HepG2 (cell line): ENCODE measurements around the gene CEP43. TPM values are rescaled to one million over a fixed set of nuclear protein-coding genes. Genes with fewer than 3 reads are reported as not detected.

Experiments used
- AKNA ChIP-seq: sonication (generic); formaldehyde crosslinking; IDR thresholded peaks from 2 replicates; pipeline ENCODE4 v1.4.0; 2020; ENCODE audit warnings: missing genetic modification reagents, borderline replicate concordance
- CBX5 ChIP-seq: sonication (generic); formaldehyde crosslinking; IDR thresholded peaks from 2 replicates; pipeline ENCODE4 v1.4.0; 2020; ENCODE audit warnings: missing genetic modification reagents, borderline replicate concordance
- EP300 ChIP-seq, 3 experiments: sonication (generic) in 1 of 3; formaldehyde crosslinking in 1 of 3; IDR thresholded peaks; 2 replicates each; pipeline versions ENCODE4 v1.5.1 to v1.6.1; 2011 to 2020; ENCODE audit warnings: low read depth in 2 of 3, low read length in 2 of 3, borderline replicate concordance in 1 of 3, improper control_type of control experiment in 1 of 3, mild to moderate bottlenecking in 1 of 3, missing genetic modification reagents in 1 of 3, moderate library complexity in 1 of 3
- FUBP1 ChIP-seq: sonication (generic); formaldehyde crosslinking; IDR thresholded peaks from 2 replicates; pipeline ENCODE4 v1.5.1; 2020; ENCODE audit warnings: missing genetic modification reagents, mild to moderate bottlenecking, borderline replicate concordance
- GLI4 ChIP-seq: sonication (generic); formaldehyde crosslinking; IDR thresholded peaks from 2 replicates; pipeline ENCODE4 v1.5.1; 2020; ENCODE audit warnings: missing genetic modification reagents, mild to moderate bottlenecking, moderate library complexity, borderline replicate concordance
- GMEB2 ChIP-seq: IDR thresholded peaks from 2 replicates; pipeline ENCODE4 v1.6.1; 2016; ENCODE audit warnings: missing biosample characterization, missing genetic modification reagents, low read depth
- HES4 ChIP-seq: sonication (generic); formaldehyde crosslinking; IDR thresholded peaks from 2 replicates; pipeline ENCODE4 v1.9.0; 2021; ENCODE audit warnings: mild to moderate bottlenecking, missing genetic modification reagents, borderline replicate concordance
- MEIS1 ChIP-seq: sonication (generic); formaldehyde crosslinking; IDR thresholded peaks from 2 replicates; pipeline ENCODE4 v1.9.0; 2021; ENCODE audit warnings: mild to moderate bottlenecking, missing genetic modification reagents, moderate library complexity, borderline replicate concordance
- NFE2 ChIP-seq: sonication (generic); formaldehyde crosslinking; IDR thresholded peaks from 2 replicates; pipeline ENCODE4 v1.4.0; 2020; ENCODE audit warnings: missing genetic modification reagents
- SMARCC2 ChIP-seq: fragments of 450-650 bp; IDR thresholded peaks from 2 replicates; pipeline ENCODE4 v1.6.1; 2017; ENCODE audit warnings: antibody characterized with exemption, mild to moderate bottlenecking
- SMC3 ChIP-seq: IDR thresholded peaks from 2 replicates; pipeline ENCODE4 v1.6.1; 2011; ENCODE audit warnings: low read length, improper control_type of control experiment
- SOX6 ChIP-seq, 2 experiments: fragments of 450-650 bp in 1 of 2; sonication (generic) in 1 of 2; formaldehyde crosslinking in 1 of 2; IDR thresholded peaks; 2 replicates each; pipeline versions ENCODE4 v1.4.0 to v1.6.1; 2017 to 2020; ENCODE audit warnings: antibody characterized with exemption in 1 of 2, mild to moderate bottlenecking in 1 of 2, missing genetic modification reagents in 1 of 2
- TEAD2 ChIP-seq: sonication (generic); formaldehyde crosslinking; IDR thresholded peaks from 2 replicates; pipeline ENCODE4 v1.9.0; 2021; ENCODE audit warnings: missing genetic modification reagents
- ZNF232 ChIP-seq: sonication (generic); formaldehyde crosslinking; IDR thresholded peaks from 2 replicates; pipeline ENCODE4 v1.4.0; 2020; ENCODE audit warnings: missing genetic modification reagents, borderline replicate concordance
- ZNF329 ChIP-seq: sonication (generic); formaldehyde crosslinking; IDR thresholded peaks from 2 replicates; pipeline ENCODE4 v1.9.0; 2021; ENCODE audit warnings: low read depth, mild to moderate bottlenecking, missing genetic modification reagents
- ZNF564 ChIP-seq: sonication (generic); formaldehyde crosslinking; IDR thresholded peaks from 2 replicates; pipeline ENCODE4 v1.8.1; 2023; ENCODE audit warnings: mild to moderate bottlenecking, missing genetic modification reagents
- ZNF619 ChIP-seq: sonication (generic); formaldehyde crosslinking; IDR thresholded peaks from 2 replicates; pipeline ENCODE4 v1.4.0; 2020; ENCODE audit warnings: mild to moderate bottlenecking, missing genetic modification reagents
- polyA plus RNA-seq, 8 experiments: library from polyadenylated mRNA; depleted of rRNA in 3 of 8; stranded (reverse) in 7 of 8; unstranded in 1 of 8; fragments of >200 nt; fragmentation: Illumina TruSeq in 4 of 8; extraction: Trizol in 4 of 8; gene quantifications; 2 replicates each; pipeline versions ENCODE4 v1.2.1 to v1.2.3, GENCODE V29; 2011 to 2016; ENCODE audit warnings: low read depth in 4 of 8, missing spikeins in 1 of 8, mixed read lengths in 1 of 8; ENCODE audit not compliant: insufficient read depth in 1 of 8
- total RNA-seq, 5 experiments: library from RNA; depleted of rRNA; stranded (reverse); fragments of >200 nt; fragmentation: Illumina TruSeq; extraction: Trizol; gene quantifications; 2 replicates each; pipeline ENCODE4 v1.2.3, GENCODE V29; 2016; ENCODE audit warnings: low read depth in 1 of 5
- TF ChIP-seq, protein P1 (sequence below): sonication (generic); formaldehyde crosslinking; IDR thresholded peaks from 2 replicates; pipeline ENCODE4 v1.4.0; 2020; ENCODE audit warnings: missing genetic modification reagents

Gene CEP43
- total and polyA plus RNA-seq, 2 of the 13 experiments (the other 11 are each of a cell fraction or from before 2014, with no cell fraction given): 29.3 to 73.9 TPM

DNA sequence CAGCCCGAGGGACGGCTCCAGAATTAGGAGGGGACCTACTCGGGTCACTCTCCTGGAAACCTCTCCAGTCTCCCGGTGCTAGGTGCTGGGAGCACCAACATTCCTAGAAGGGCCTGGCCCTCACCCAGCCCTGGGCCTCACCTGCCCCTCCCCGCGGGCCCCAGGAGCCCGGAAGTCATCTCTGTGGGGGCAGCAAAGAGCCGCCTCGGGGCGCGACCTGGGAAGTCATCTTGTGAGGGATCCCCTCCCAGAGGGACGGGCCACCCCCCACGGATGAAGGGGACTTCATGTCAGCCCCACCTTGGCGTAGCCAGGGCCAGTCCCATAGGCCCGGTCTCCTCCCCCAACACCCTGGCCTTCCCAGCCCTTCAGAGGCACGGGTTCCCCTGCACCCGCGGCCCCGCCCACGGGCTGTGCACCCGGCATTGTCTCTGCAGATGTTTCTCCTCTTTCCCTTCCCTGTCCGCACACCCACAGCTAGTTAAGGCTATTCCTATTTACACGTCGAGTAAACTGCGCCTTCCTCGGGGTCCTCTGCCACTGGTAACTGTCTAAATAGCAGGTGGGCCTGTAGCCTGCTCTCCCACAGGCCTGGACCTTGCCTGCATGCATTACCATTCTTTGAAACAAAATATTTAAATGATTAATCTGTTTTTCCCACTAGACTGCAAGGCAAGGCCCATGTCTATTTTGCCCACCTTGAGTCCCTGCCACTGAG, 42.0 kb upstream of the CEP43 start (continued):
- TF ChIP-seq HES4 (CRISPR knock-in tag) (peak; percentile 64; the same call in 1 of the 2 replicates), FUBP1 (CRISPR knock-in tag) (no peak), ZNF329 (no peak), MEIS1 (CRISPR knock-in tag) (no peak; the same call in 1 of the 2 replicates), SMARCC2 (no peak), ZNF232 (no peak), EP300 (IDR thresholded peaks at IDR 0.05; ENCODE audit: low read depth in 2 of 2, low read length in 2 of 2) (peak in 1 of 2 experiments; percentile 62; a peak in 2 of 4 replicates), EP300 (CRISPR knock-in tag; IDR thresholded peaks at IDR 0.05; ENCODE audit: borderline replicate concordance) (no peak), CBX5 (CRISPR knock-in tag) (no peak), NFE2 (CRISPR knock-in tag) (no peak), TEAD2 (CRISPR knock-in tag) (no peak), SMC3 (no peak), AKNA (no peak), GLI4 (CRISPR knock-in tag) (0 out of 2 replicates have a peak, but pooled peaks have one; percentile 39), GMEB2 (CRISPR knock-in tag) (0 out of 2 replicates have a peak, but pooled peaks have one; percentile 45), ZNF619 (CRISPR knock-in tag) (no peak), ZNF564 (CRISPR knock-in tag) (peak; percentile 92), SOX6 (IDR thresholded peaks at IDR 0.05) (no peak), SOX6 (CRISPR knock-in tag; IDR thresholded peaks at IDR 0.05) (peak; percentile 55)
- TF ChIP-seq, protein P1, sequence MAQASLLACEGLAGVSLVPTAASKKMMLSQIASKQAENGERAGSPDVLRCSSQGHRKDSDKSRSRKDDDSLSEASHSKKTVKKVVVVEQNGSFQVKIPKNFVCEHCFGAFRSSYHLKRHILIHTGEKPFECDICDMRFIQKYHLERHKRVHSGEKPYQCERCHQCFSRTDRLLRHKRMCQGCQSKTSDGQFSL: 0 out of 2 replicates have a peak, but pooled peaks have one; percentile 12
